HCT116 (cell line): ENCODE results near the gene CCDC182. TPM values are rescaled to one million over a fixed set of nuclear protein-coding genes. Genes with fewer than 3 reads are reported as not detected.
A peak's percentile ranks its signal among the peaks of the same experiment; 100 is the strongest.

Experiments used
- ATAC-seq: fragments of 200-7000 bp; cut with Tn5 transposase; 2 replicates; pipeline ENCODE4 v1.9.1; 2020; ENCODE audit warnings: mild to moderate bottlenecking, moderate library complexity
- BruUV-seq: library from RNA; stranded (reverse); fragments of 400-500 nt; replicated peaks from 2 replicates; lab custom pipeline; 2021; lab: Mats Ljungman, UMichigan
- CTCF ChIA-PET: fragments of 300-600 bp; sonication (Branson Sonifier 250); formaldehyde crosslinking; loops from one replicate; lab custom pipeline; 2021; ENCODE audit warnings: antibody characterized with exemption; lab: Charles Lee
- POLR2A ChIA-PET: fragments of 300-600, 350-600 bp; sonication (Branson Sonifier 250); formaldehyde crosslinking; loops from one replicate; lab custom pipeline; 2021; ENCODE audit warnings: antibody characterized with exemption; lab: Charles Lee
- RAD21 ChIA-PET, 2 experiments: fragments of 300-600 bp; sonication (Branson Sonifier 250); formaldehyde crosslinking; loops; one replicate each; lab custom pipeline; 2023; ENCODE audit warnings: low total read pairs in 2 of 2; ENCODE audit not compliant: uncharacterized antibody in 2 of 2, unreplicated experiment in 2 of 2, low non-redundant PET in 1 of 2; lab: Charles Lee
- DNase-seq: peaks from one replicate; pipeline ENCODE4 v3.0.0-alpha.2; 2010; ENCODE audit warnings: low read depth, low spot score
- H2AFZ ChIP-seq: fragments of 200-600 bp; shearing (Covaris generic), sonication (generic); 2 replicates; pipeline ENCODE4 v1.6.1; 2017; ENCODE audit warnings: low read depth, mixed run types, mixed read lengths, antibody characterized with exemption, low read length; ENCODE audit not compliant: poor library complexity, severe bottlenecking
- H3K27ac ChIP-seq: 2 replicates; pipeline ENCODE4 v1.5.1; 2012; ENCODE audit warnings: low read depth, low read length
- H3K27me3 ChIP-seq: fragments of 200-600 bp; sonication (generic); 2 replicates; pipeline ENCODE4 v1.6.1; 2016; ENCODE audit warnings: mixed run types, low read length, mixed read lengths; ENCODE audit not compliant: insufficient read depth
- H3K36me3 ChIP-seq, 2 experiments: fragments of 200-500 bp in 1 of 2; fragments of 200-600 bp in 1 of 2; sonication (Bioruptor generic) in 1 of 2; sonication (generic) in 1 of 2; 2 replicates each; pipeline versions ENCODE4 v1.5.1 to v1.6.1; 2014 to 2016; ENCODE audit warnings: low read length in 2 of 2, inconsistent platforms in 1 of 2, mixed read lengths in 1 of 2, mixed run types in 1 of 2; ENCODE audit not compliant: insufficient read depth in 2 of 2, control insufficient read depth in 1 of 2
- H3K4me1 ChIP-seq, 2 experiments: fragments of 200-600 bp in 1 of 2; sonication (generic) in 1 of 2; 2 replicates each; pipeline versions ENCODE4 v1.5.1 to v1.6.1; 2012 to 2017; ENCODE audit warnings: low read length in 2 of 2, inconsistent platforms in 1 of 2, mild to moderate bottlenecking in 1 of 2, mixed read lengths in 1 of 2, mixed run types in 1 of 2, moderate library complexity in 1 of 2; ENCODE audit not compliant: insufficient read depth in 2 of 2, control insufficient read depth in 1 of 2
- H3K4me2 ChIP-seq: fragments of 200-600 bp; sonication (generic); 2 replicates; pipeline ENCODE4 v1.6.1; 2017; ENCODE audit warnings: mixed run types, low read length, mixed read lengths
- H3K4me3 ChIP-seq, 2 experiments: fragments of 200-600 bp in 1 of 2; sonication (generic) in 1 of 2; replicated peaks in 1 of 2; 2 replicates each; pipeline ENCODE4 v1.5.1; 2011 to 2016; ENCODE audit warnings: low read length in 2 of 2, control low read depth in 1 of 2, low read depth in 1 of 2, mild to moderate bottlenecking in 1 of 2, mixed read lengths in 1 of 2, mixed run types in 1 of 2
- H3K79me2 ChIP-seq: fragments of 200-600 bp; sonication (generic); 2 replicates; pipeline ENCODE4 v1.6.1; 2017; ENCODE audit warnings: mild to moderate bottlenecking, mixed run types, low read length, moderate library complexity, mixed read lengths; ENCODE audit not compliant: insufficient read depth
- H3K9ac ChIP-seq: fragments of 200-600 bp; sonication (generic); 2 replicates; pipeline ENCODE4 v1.6.1; 2016; ENCODE audit warnings: low read length, mixed read lengths
- H3K9me2 ChIP-seq: fragments of 200-600 bp; sonication (generic), shearing (Covaris generic); 2 replicates; pipeline ENCODE4 v1.6.1; 2017; ENCODE audit warnings: mixed run types, mild to moderate bottlenecking, moderate library complexity; ENCODE audit not compliant: insufficient read depth
- H3K9me3 ChIP-seq, 2 experiments: fragments of 200-500 bp in 1 of 2; fragments of 200-600 bp in 1 of 2; sonication (Bioruptor generic) in 1 of 2; sonication (generic) in 1 of 2; 2 replicates each; pipeline ENCODE4 v1.6.1; 2014 to 2017; ENCODE audit warnings: low read length in 2 of 2, mixed read lengths in 2 of 2, inconsistent platforms in 1 of 2, low read depth in 1 of 2, mild to moderate bottlenecking in 1 of 2, mixed run types in 1 of 2, moderate library complexity in 1 of 2; ENCODE audit not compliant: control insufficient read depth in 1 of 2, insufficient read depth in 1 of 2
- H4K20me1 ChIP-seq: fragments of 200-600 bp; sonication (generic), shearing (Covaris generic); 2 replicates; pipeline ENCODE4 v1.6.1; 2017; ENCODE audit warnings: mixed run types, mild to moderate bottlenecking, moderate library complexity; ENCODE audit not compliant: insufficient read depth
- CBX3 ChIP-seq: IDR thresholded peaks from 2 replicates; pipeline ENCODE4 v1.6.1; 2012; ENCODE audit warnings: low read depth
- EGR1 ChIP-seq: IDR thresholded peaks from 2 replicates; pipeline ENCODE4 v1.6.1; 2012; ENCODE audit warnings: low read depth
- EZH2 ChIP-seq: fragments of 200-600 bp; sonication (generic); IDR thresholded peaks from 2 replicates; pipeline ENCODE4 v1.6.1; 2017; ENCODE audit warnings: antibody characterized with exemption, mixed run types
- EZH2phosphoT487 ChIP-seq: fragments of 200-600 bp; IDR thresholded peaks from 2 replicates; pipeline ENCODE4 v1.6.1; 2018; ENCODE audit warnings: antibody characterized with exemption, borderline replicate concordance
- JUND ChIP-seq: IDR thresholded peaks from 2 replicates; pipeline ENCODE4 v1.6.1; 2012
- POLR2A ChIP-seq: IDR thresholded peaks from 2 replicates; pipeline ENCODE4 v1.7.0; 2011; ENCODE audit warnings: borderline replicate concordance; ENCODE audit not compliant: insufficient read depth, insufficient read length; ENCODE audit errors: extremely low read depth
- POLR2AphosphoS5 ChIP-seq: IDR thresholded peaks from 2 replicates; pipeline ENCODE4 v1.6.1; 2011; ENCODE audit warnings: mild to moderate bottlenecking, low read depth, low read length, moderate library complexity
- SIN3A ChIP-seq: IDR thresholded peaks from 2 replicates; pipeline ENCODE4 v1.6.1; 2012; ENCODE audit warnings: low read depth
- SRF ChIP-seq: IDR thresholded peaks from 2 replicates; pipeline ENCODE4 v1.6.1; 2012; ENCODE audit warnings: low read depth
- TCF7L2 ChIP-seq: IDR thresholded peaks from 2 replicates; pipeline ENCODE4 v1.7.0; 2011; ENCODE audit warnings: borderline replicate concordance, inconsistent platforms; ENCODE audit not compliant: insufficient read depth, insufficient read length; ENCODE audit errors: extremely low read depth
- ZFX ChIP-seq: fragments of 450-650 bp; IDR thresholded peaks from 2 replicates; pipeline ENCODE4 v1.6.1; 2017
- intact Hi-C: fragments of 100-400 bp; cut with micrococcal nuclease; formaldehyde crosslinking; loops from 2 replicates; pipeline ENCODE4 v1.10.0; 2022
- total RNA-seq: library from RNA; stranded (reverse); gene quantifications from one replicate; pipeline ENCODE4 v1.2.1, GENCODE V29; 2021; ENCODE audit not compliant: unreplicated experiment
- TF ChIP-seq, protein P1 (sequence below): IDR thresholded peaks from 2 replicates; pipeline ENCODE4 v1.6.1; 2012
- TF ChIP-seq, protein P2 (sequence below): IDR thresholded peaks from 2 replicates; pipeline ENCODE4 v1.6.1; 2012

CCDC182 gene
- total RNA-seq, 1 experiment from 2014 or later, result not detected

DNA sequence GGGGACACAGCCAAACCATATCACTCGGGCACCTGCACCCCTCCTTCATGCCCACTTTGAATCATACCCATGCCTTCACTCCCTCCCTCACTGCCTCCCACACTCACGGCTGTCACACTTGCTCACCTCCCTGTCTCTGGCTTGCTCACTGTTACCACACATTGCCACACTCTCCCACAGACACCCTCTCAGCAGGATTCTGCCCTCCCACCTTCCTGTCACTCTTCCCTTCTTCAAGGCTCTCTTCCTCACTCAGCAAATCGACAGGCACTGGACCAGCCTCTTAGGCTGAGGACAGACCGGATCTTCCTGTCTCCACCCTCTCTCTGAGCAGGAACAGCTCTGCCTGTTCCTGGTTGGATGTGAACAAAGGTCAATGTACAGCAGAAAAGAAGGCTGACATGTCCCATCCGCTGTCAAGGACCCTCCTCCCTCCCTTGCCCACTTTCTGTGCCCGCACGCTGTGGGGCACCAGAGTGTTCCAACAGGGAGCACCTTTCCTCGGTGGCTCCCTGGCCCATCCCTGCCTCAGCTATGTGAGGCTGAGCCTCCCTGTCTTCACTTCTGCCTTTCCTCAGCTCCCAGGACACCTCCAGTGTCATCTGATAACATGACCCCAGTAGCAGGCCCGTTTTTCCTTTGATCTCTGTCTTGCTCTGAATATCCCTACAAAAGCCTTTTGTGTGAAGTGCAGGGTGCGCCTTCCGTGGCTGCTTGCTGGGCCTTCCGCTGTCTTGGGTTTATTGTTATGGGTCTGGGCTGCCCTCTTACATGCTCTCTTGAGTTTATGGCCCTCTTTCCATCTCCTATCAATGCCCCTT is 47.0 kb downstream of the CCDC182 start:
- Histone ChIP-seq H3K9me2 (no peaks in the 10 kb centered on the region), H3K4me2 (no peak overlapping the region), H3K36me3 (no peaks in the 10 kb centered on the region), H2AFZ (no peak overlapping the region), H3K79me2 (no peaks in the 10 kb centered on the region), H3K4me3 (no peak overlapping the region), H3K27ac (no peak overlapping the region), H3K4me1 (peaks cover 0 to 5% of the 10 kb centered on the region in 2 experiments; a peak in 1 of 4 replicates), H4K20me1 (no peaks in the 10 kb centered on the region), H3K27me3 (no peaks in the 10 kb centered on the region), H3K9me3 (no peaks in the 10 kb centered on the region), H3K9ac (no peak overlapping the region)
- no TSS peak for BruUV-seq
- peak; percentile 32; the same call in 1 of the 2 replicates for ATAC-seq
- ChIA-PET POLR2A (no interaction called here), CTCF (no interaction called here), RAD21 (no interaction called here)
- intact Hi-C loops, result no loop called here
- no peak for DNase-seq
- no peak for TF ChIP-seq SIN3A
- TF ChIP-seq POLR2AphosphoS5, result no peak
- TF ChIP-seq, all 23 proteins: peak for 0

DNA sequence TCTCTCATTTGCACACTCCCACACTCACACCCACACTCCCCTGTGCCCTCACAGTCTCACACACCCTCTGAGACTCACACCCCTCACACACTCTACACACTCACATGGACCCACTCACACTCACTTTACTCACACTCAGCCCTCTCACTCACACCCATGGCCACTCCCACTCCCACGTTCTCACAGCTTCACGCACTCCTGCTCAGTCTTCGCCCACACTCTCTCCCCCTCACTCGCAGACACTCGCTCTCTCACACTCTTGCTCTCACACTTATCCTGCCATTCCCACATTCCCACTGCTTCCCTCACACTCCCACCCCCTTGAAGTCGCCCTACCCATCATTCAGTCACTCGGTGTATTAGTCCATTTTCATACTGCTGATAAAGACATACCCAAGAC is 47.9 kb downstream of the CCDC182 start:
- RAD21 ChIA-PET, result no interaction called here
- TF ChIP-seq ZFX, result no peak
- TF ChIP-seq, protein P1, sequence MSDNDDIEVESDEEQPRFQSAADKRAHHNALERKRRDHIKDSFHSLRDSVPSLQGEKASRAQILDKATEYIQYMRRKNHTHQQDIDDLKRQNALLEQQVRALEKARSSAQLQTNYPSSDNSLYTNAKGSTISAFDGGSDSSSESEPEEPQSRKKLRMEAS, result no peak
- TF ChIP-seq SIN3A, result no peak
- TF ChIP-seq, protein P2, sequence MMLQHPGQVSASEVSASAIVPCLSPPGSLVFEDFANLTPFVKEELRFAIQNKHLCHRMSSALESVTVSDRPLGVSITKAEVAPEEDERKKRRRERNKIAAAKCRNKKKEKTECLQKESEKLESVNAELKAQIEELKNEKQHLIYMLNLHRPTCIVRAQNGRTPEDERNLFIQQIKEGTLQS, result no peak
- no peak for TF ChIP-seq TCF7L2
- no peak for TF ChIP-seq EGR1
- TF ChIP-seq CBX3, result no peak
- TF ChIP-seq EZH2phosphoT487, result no peak
- no peak for TF ChIP-seq SRF
- TF ChIP-seq JUND, result no peak
- no peak for TF ChIP-seq POLR2A
- TF ChIP-seq EZH2, result no peak
- no peak for TF ChIP-seq POLR2AphosphoS5
- no peaks in the 10 kb centered on the region for H3K9me2 ChIP-seq
- intact Hi-C loops, result no loop called here
- no TSS peak for BruUV-seq
- H3K27ac ChIP-seq, result no peak overlapping the region
- H2AFZ ChIP-seq, result no peak overlapping the region
- H3K4me3 ChIP-seq, result no peak overlapping the region
- no peaks in the 10 kb centered on the region for H4K20me1 ChIP-seq
- no peaks in the 10 kb centered on the region for H3K27me3 ChIP-seq
- H3K4me2 ChIP-seq, result no peak overlapping the region
- DNase-seq (no peak), ATAC-seq (no peak)
- no peaks in the 10 kb centered on the region for H3K9me3 ChIP-seq
- POLR2A ChIA-PET, result no interaction called here
- H3K36me3 ChIP-seq, result no peaks in the 10 kb centered on the region
- CTCF ChIA-PET, result no interaction called here
- H3K4me1 ChIP-seq, result peaks cover 0 to 5% of the 10 kb centered on the region in 2 experiments; a peak in 1 of 4 replicates
- no peak overlapping the region for H3K9ac ChIP-seq
- no peaks in the 10 kb centered on the region for H3K79me2 ChIP-seq
